A673 (cell line): ENCODE measurements around the gene OR5W2. TPM values are rescaled to one million over a fixed set of nuclear protein-coding genes. Genes with fewer than 3 reads are reported as not detected.
"Not testable (repeated sequence)": the region's sequence is repeated elsewhere in the genome, so short reads cannot be mapped to it uniquely, and the experiment has no call there.

Source experiments
- BruUV-seq: library from RNA; stranded (reverse); fragments of 400-500 nt; replicated peaks from 2 replicates; lab custom pipeline; 2021; lab: Mats Ljungman, UMichigan
- CTCF ChIA-PET: fragments of 300-600 bp; sonication (Branson Sonifier 250); formaldehyde crosslinking; loops from one replicate; lab custom pipeline; 2022; ENCODE audit warnings: antibody characterized with exemption; lab: Charles Lee
- POLR2A ChIA-PET: fragments of 300-600 bp; sonication (Branson Sonifier 250); formaldehyde crosslinking; loops from one replicate; lab custom pipeline; 2022; ENCODE audit warnings: antibody characterized with exemption; ENCODE audit not compliant: low non-redundant PET; lab: Charles Lee
- DNase-seq: peaks from one replicate; pipeline ENCODE4 v3.0.0-alpha.2; 2015; ENCODE audit warnings: low spot score
- H3K27ac ChIP-seq: fragments of 200-600 bp; sonication (generic); 2 replicates; pipeline ENCODE4 v1.5.1; 2016; ENCODE audit warnings: mixed run types, low read depth, mild to moderate bottlenecking, mixed read lengths, antibody characterized with exemption, low read length; ENCODE audit not compliant: poor library complexity, severe bottlenecking
- H3K27me3 ChIP-seq: fragments of 200-600 bp; sonication (generic); replicated peaks from 2 replicates; pipeline ENCODE4 v1.6.1; 2017; ENCODE audit warnings: mixed run types, low read depth, mild to moderate bottlenecking, mixed read lengths, antibody characterized with exemption, low read length; ENCODE audit not compliant: insufficient read depth, poor library complexity
- H3K36me3 ChIP-seq: fragments of 200-600 bp; sonication (generic); 2 replicates; pipeline ENCODE4 v1.6.1; 2016; ENCODE audit warnings: mixed run types, mild to moderate bottlenecking, mixed read lengths, antibody characterized with exemption, low read length; ENCODE audit not compliant: insufficient read depth, poor library complexity, severe bottlenecking
- H3K4me1 ChIP-seq: fragments of 200-600 bp; sonication (generic); 2 replicates; pipeline ENCODE4 v1.6.1; 2017; ENCODE audit warnings: mixed run types, mild to moderate bottlenecking, mixed read lengths, antibody characterized with exemption, low read length; ENCODE audit not compliant: insufficient read depth, poor library complexity, severe bottlenecking
- H3K4me3 ChIP-seq: fragments of 200-600 bp; sonication (generic); 2 replicates; pipeline ENCODE4 v1.5.1; 2016; ENCODE audit warnings: low read depth, mixed run types, mild to moderate bottlenecking, mixed read lengths, low read length; ENCODE audit not compliant: poor library complexity, severe bottlenecking
- H3K9me3 ChIP-seq: fragments of 200-600 bp; sonication (generic); 2 replicates; pipeline ENCODE4 v1.6.1; 2016; ENCODE audit warnings: mixed run types, low read depth, mild to moderate bottlenecking, mixed read lengths, antibody characterized with exemption, low read length; ENCODE audit not compliant: poor library complexity, severe bottlenecking
- intact Hi-C: fragments of 100-400 bp; cut with micrococcal nuclease; formaldehyde crosslinking; loops from one replicate; pipeline ENCODE4 v1.10.0; 2022; ENCODE audit not compliant: unreplicated experiment
- total RNA-seq: library from RNA; stranded (reverse); gene quantifications from 2 replicates; pipeline ENCODE4 v1.2.3, GENCODE V29; 2021

The OR5W2 gene
- total RNA-seq, 1 experiment from 2014 or later, result not detected

DNA sequence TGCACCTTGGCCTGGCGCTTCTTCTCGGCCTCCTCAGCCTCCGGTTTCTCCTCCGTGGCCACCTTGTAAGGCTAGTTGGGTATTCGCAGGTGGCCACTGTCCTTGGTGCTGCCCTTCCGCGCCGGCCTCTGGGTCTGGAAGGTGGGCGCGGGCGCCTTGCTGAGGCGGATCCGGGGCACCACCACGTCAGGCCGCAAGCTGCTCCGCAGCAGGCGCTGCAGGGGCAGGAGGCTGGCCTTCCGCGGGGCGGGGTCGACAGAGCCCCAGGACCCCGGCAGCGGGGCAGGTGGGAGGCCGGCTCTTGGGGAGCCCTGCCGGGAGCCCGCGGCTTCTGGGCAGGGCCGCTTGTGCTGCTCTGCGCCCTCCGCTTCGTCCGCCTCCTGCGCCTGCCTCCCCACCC, 41.7 kb downstream of the OR5W2 start:
- H3K4me1 ChIP-seq, H3K9me3 ChIP-seq, BruUV-seq: not testable (repeated sequence)

DNA sequence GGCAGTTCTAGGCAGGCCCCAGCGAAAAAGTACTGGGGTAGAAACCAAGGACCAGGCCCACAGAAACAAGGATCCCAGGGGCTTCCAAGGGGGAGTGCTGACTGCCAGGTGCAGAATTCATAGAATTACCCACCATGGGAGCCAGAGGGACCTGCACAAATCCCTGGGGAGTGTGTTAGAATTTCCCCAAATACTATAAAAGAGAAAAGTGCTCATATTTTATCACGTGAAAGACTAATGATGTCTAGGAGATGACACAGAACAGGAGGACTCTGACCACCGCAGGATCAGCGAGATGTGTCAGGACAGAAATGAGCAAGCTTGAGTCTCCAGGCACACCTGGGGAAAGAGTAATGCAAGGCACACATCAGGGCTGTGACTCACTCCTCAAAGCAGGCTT, 47.0 kb downstream of the OR5W2 start:
- H3K4me1 ChIP-seq, H3K36me3 ChIP-seq, POLR2A ChIA-PET, H3K27me3 ChIP-seq, BruUV-seq, intact Hi-C loops, H3K27ac ChIP-seq, DNase-seq, CTCF ChIA-PET, H3K9me3 ChIP-seq, H3K4me3 ChIP-seq: not testable (repeated sequence)

More for the DNA sequence above, 41.7 kb downstream of the OR5W2 start:
- H3K27ac ChIP-seq, H3K27me3 ChIP-seq, CTCF ChIA-PET, DNase-seq, intact Hi-C loops, H3K4me3 ChIP-seq, H3K36me3 ChIP-seq, POLR2A ChIA-PET: not testable (repeated sequence)

Other genes starting within 250 kb of the OR5W2 start
- not detected in 2 replicates for gene OR5D13, start 141.1 kb downstream of the OR5W2 start, total RNA-seq
- not detected in 2 replicates for gene OR5D14, start 119.0 kb downstream of the OR5W2 start, total RNA-seq
- gene OR5L1, start 103.2 kb downstream of the OR5W2 start, total RNA-seq, result not detected in 2 replicates
- not detected in 2 replicates for gene OR5D18, start 95.0 kb downstream of the OR5W2 start, total RNA-seq
- gene OR5L2, start 87.4 kb downstream of the OR5W2 start, total RNA-seq, result not detected in 2 replicates
- gene OR5D16, start 75.8 kb downstream of the OR5W2 start, total RNA-seq, result not detected in 2 replicates
- not detected in 2 replicates for gene TRIM51, start 31.3 kb downstream of the OR5W2 start, total RNA-seq
- gene OR5I1, start 21.8 kb upstream of the OR5W2 start, total RNA-seq, result not detected in 2 replicates
- gene OR10AG1, start 55.4 kb upstream of the OR5W2 start, total RNA-seq, result not detected in 2 replicates
- not detected in 2 replicates for gene OR5F1, start 80.0 kb upstream of the OR5W2 start, total RNA-seq
- gene OR5AS1, start 113.1 kb upstream of the OR5W2 start, total RNA-seq, result not detected in 2 replicates
- not detected in 2 replicates for gene OR8I2, start 178.7 kb upstream of the OR5W2 start, total RNA-seq
- not detected in 2 replicates for gene OR8H2, start 189.1 kb upstream of the OR5W2 start, total RNA-seq
- gene OR8H3, start 207.8 kb upstream of the OR5W2 start, total RNA-seq, result not detected in 2 replicates
- gene OR8J3, start 225.6 kb upstream of the OR5W2 start, total RNA-seq, result not detected in 2 replicates
- not detected in 2 replicates for gene OR8K5, start 245.7 kb upstream of the OR5W2 start, total RNA-seq